Spleen (tissue), 7 donors: ENCODE measurements around the gene GNB1L.

Experiments used
- POLR2A ChIP-seq, 3 donors: fragments of 450-650 bp; IDR thresholded peaks; one replicate each; pipeline ENCODE4 v1.5.1; 2017; ENCODE audit warnings: antibody characterized with exemption in 3 of 3, mild to moderate bottlenecking in 1 of 3
- POLR2AphosphoS5 ChIP-seq, 3 donors: sonication (generic); formaldehyde crosslinking; IDR thresholded peaks; one replicate each; pipeline ENCODE4 v1.5.1; 2017; ENCODE audit warnings: antibody characterized with exemption in 3 of 3
- TF ChIP-seq, protein P1 (sequence below), 11 experiments: fragments of 200-600 bp in 7 of 11; fragments of 450-650 bp in 4 of 11; sonication (generic) in 4 of 11; IDR thresholded peaks in 8 of 11; conservative IDR thresholded peaks in 3 of 11; 1 replicate in 7 of 11; 2 replicates in 4 of 11; pipeline versions ENCODE4 v1.4.0 to v1.8.0; 2016 to 2021; ENCODE audit warnings: antibody characterized with exemption in 11 of 11, inconsistent platforms in 4 of 11, mild to moderate bottlenecking in 1 of 11
- donor health status: DM: no; HTN: no; CAD: no; lungs with moderate emphysema.
- donor health status: DM: no; HTN: no; CAD: no.
- donor health status: DM: no; HTN: no; CAD: no.

DNA sequence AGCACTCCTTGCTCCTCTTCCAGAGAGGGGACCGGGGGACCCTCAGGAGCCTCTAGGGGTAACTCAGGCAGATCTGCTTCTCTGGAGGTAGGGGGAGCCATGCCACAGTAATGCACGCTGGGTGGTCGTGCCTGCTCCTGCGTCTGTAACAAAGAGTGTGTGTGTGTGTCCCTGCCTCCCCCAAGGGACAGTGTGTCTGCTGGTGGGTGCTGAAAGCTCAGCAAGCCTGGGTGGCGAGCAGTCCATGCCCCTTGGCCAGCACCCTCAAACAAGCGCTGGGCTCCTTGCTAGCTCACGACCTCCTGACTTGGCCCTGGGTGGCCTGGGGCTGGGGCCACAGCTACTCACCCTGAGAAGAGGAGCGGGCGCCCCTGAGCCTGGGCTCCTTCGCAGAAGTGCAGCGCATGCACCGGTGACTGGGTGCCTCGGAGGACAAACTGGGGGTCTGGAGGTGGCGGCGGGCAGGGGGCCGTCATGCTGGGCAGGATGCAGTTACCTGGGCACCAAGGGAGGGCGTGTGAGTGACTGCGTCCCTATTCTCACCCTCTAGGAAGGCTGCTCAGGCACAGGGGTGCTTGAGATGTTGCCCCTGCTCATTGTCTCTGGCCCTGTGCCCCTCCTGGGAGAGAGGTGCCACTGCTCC is 33.7 kb downstream of the GNB1L start:
- TF ChIP-seq POLR2AphosphoS5 (IDR thresholded peaks at IDR 0.05) (no peak), POLR2A (IDR thresholded peaks at IDR 0.05) (no peak)
- TF ChIP-seq, protein P1, sequence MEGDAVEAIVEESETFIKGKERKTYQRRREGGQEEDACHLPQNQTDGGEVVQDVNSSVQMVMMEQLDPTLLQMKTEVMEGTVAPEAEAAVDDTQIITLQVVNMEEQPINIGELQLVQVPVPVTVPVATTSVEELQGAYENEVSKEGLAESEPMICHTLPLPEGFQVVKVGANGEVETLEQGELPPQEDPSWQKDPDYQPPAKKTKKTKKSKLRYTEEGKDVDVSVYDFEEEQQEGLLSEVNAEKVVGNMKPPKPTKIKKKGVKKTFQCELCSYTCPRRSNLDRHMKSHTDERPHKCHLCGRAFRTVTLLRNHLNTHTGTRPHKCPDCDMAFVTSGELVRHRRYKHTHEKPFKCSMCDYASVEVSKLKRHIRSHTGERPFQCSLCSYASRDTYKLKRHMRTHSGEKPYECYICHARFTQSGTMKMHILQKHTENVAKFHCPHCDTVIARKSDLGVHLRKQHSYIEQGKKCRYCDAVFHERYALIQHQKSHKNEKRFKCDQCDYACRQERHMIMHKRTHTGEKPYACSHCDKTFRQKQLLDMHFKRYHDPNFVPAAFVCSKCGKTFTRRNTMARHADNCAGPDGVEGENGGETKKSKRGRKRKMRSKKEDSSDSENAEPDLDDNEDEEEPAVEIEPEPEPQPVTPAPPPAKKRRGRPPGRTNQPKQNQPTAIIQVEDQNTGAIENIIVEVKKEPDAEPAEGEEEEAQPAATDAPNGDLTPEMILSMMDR (IDR thresholded peaks at IDR 0.05 in 8 of 11, conservative IDR thresholded peaks at IDR 0.05 in 3 of 11), result no peak
